Neutrophil (primary cell): ENCODE measurements around the gene RASL11A.

Source experiments
- H3K27ac ChIP-seq: fragments of 200-600 bp; sonication (generic); 2 replicates; pipeline ENCODE4 v1.5.1; 2016; ENCODE audit warnings: mild to moderate bottlenecking, moderate library complexity
- H3K27me3 ChIP-seq: fragments of 200-600 bp; sonication (generic); 2 replicates; pipeline ENCODE4 v1.6.0; 2016; ENCODE audit warnings: mild to moderate bottlenecking
- H3K36me3 ChIP-seq: fragments of 200-600 bp; sonication (generic); 2 replicates; pipeline ENCODE4 v1.5.1; 2017
- H3K4me1 ChIP-seq, 2 experiments: fragments of 200-600 bp in 1 of 2; sonication (generic) in 1 of 2; 1 replicate in 1 of 2; 2 replicates in 1 of 2; pipeline versions ENCODE4 v1.5.1 to v1.6.1; 2013 to 2016; ENCODE audit warnings: low read depth in 1 of 2, low read length in 1 of 2, mild to moderate bottlenecking in 1 of 2, moderate library complexity in 1 of 2; ENCODE audit not compliant: control insufficient read depth in 1 of 2, insufficient read depth in 1 of 2
- H3K4me3 ChIP-seq, 2 experiments: fragments of 200-600 bp in 1 of 2; sonication (generic) in 1 of 2; 1 replicate in 1 of 2; 2 replicates in 1 of 2; pipeline ENCODE4 v1.5.1; 2013 to 2016; ENCODE audit warnings: low read depth in 1 of 2, low read length in 1 of 2, mild to moderate bottlenecking in 1 of 2, moderate library complexity in 1 of 2
- H3K9me3 ChIP-seq: fragments of 200-600 bp; sonication (generic); 2 replicates; pipeline ENCODE4 v1.5.1; 2016
- CTCF ChIP-seq: fragments of 200-600 bp; sonication (generic); IDR thresholded peaks from 2 replicates; pipeline ENCODE4 v1.5.1; 2016; ENCODE audit warnings: antibody characterized with exemption

The RASL11A gene

DNA sequence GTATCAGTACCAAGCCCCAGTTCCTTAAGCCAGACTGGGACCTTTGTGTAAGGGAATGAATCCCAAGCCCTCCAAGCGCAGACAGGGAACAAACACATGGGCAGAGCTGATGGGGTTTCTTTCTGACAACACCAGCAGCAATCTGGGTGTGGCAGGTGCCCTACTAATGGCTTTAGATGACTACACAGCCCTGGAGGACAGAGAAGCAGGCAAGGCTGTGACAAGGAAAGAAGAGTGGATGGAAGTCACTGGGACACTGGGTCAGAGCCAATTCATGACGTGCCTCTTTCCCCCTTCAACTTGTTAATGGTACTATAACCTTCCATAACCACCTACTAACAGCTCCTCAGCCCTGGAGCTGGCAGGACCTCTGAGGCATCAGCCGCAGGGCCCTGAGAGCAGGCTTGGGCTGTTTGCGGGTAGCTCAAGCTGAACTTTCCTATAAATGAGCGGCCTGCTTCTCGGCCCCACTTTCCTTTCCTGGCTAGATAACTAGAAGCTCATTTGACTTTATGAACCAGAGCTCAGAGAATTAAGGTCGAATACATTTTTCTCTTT, 38.9 kb downstream of the RASL11A start:
- no peaks in the 10 kb centered on the region for H3K36me3 ChIP-seq
- no peaks in the 10 kb centered on the region for H3K27me3 ChIP-seq
- H3K9me3 ChIP-seq: no peaks in the 10 kb centered on the region
- no peak overlapping the region for H3K4me3 ChIP-seq
- TF ChIP-seq CTCF: no peak
- H3K27ac ChIP-seq: peak overlapping the region; percentile 81
- peaks cover 56 to 66% of the 10 kb centered on the region in 2 experiments for H3K4me1 ChIP-seq

DNA sequence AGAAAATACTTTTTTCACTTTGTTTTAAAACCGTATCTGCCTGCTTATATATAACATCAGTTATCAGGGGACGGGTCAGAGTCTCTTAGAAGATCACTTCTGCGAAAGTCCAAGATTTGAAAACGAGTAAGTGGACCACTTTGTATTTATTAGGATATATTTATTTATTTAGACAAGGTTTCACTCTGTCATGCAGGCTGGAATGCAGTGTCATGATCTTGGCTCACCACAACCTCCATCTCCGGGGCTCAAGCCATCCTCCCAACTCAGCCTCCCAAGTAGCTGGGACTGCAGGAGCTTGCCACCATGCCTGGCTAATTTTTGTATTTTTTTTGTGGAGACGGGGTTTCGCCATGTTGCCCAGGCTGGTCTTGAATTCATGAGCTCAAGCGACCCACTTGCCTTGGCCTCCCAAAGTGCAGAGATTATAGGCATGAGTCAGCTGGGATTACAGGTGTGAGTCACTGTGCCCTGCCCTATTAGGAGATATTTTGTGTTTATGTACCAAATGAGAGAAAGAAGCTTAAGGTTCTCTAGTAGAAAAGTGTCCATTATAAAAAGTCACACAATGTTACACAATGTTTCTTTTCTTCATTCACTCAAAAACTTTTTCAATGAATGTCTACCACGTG, 39.5 kb downstream of the RASL11A start:
- H3K4me1 ChIP-seq: peaks cover 56 to 66% of the 10 kb centered on the region in 2 experiments
- H3K9me3 ChIP-seq: no peaks in the 10 kb centered on the region
- no peak for TF ChIP-seq CTCF
- H3K4me3 ChIP-seq: no peak overlapping the region
- H3K36me3 ChIP-seq: no peaks in the 10 kb centered on the region
- no peaks in the 10 kb centered on the region for H3K27me3 ChIP-seq
- peak overlapping the region; percentile 81 for H3K27ac ChIP-seq

DNA sequence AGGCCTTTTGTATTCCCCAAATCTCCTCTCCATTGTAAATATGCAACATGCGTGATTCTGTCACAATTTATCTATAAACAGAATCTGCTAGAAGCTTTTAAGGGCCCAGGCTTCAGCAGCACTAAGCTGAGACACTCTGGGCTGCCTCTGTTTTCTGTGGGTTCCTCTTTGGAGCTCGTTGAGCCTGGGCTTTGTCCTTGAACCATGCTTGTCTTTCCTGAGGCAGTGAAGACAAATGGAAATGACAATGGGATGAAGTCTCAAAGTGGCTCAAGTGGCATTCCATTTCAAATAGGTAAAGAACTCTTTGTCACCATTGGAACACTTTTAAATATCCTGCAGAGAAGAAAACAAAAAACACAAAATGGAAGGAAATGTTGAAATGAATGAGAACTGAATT, 40.3 kb downstream of the RASL11A start:
- H3K4me1 ChIP-seq: peaks cover 53 to 66% of the 10 kb centered on the region in 2 experiments

GRCh38 chr13:27311518-27312210, 41.0 kb downstream of the RASL11A start:
- peak overlapping the region; percentile 81 for H3K27ac ChIP-seq
- no peaks in the 10 kb centered on the region for H3K36me3 ChIP-seq
- H3K4me1 ChIP-seq: peaks cover 46 to 59% of the 10 kb centered on the region in 2 experiments
- no peak for TF ChIP-seq CTCF
- peaks cover 1% of the 10 kb centered on the region for H3K27me3 ChIP-seq
- H3K4me3 ChIP-seq: no peak overlapping the region
- no peaks in the 10 kb centered on the region for H3K9me3 ChIP-seq

More for the DNA sequence above, 40.3 kb downstream of the RASL11A start:
- peak overlapping the region; percentile 81 for H3K27ac ChIP-seq
- no peaks in the 10 kb centered on the region for H3K9me3 ChIP-seq
- no peaks in the 10 kb centered on the region for H3K36me3 ChIP-seq
- H3K4me3 ChIP-seq: peak overlapping the region in 1 of 2 experiments; percentile 16
- H3K27me3 ChIP-seq: no peaks in the 10 kb centered on the region
- TF ChIP-seq CTCF: no peak

DNA sequence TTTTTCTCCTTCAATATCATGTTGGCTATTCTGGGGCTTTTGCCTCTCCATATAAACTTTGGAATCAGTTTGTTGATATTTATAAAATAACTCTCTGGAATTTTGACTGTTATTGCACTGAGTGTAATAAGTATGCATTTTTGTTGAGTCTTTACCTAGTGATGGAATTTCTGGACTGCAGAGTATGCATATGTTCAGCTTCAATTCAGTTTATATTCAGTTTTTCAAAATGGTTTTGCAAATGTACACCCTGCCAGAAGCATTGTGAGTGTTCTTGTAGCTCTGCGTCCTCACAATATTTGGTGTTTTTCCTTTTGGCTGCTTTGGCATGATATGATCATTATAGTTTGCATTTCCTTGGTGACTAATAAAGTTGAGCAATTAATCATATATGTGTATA, 43.1 kb downstream of the RASL11A start:
- Histone ChIP-seq H3K4me1 (peaks cover 33 to 42% of the 10 kb centered on the region in 2 experiments), H3K27ac (no peak overlapping the region)
- TF ChIP-seq CTCF: no peak

More for the DNA sequence above, 43.1 kb downstream of the RASL11A start:
- H3K4me3 ChIP-seq: no peak overlapping the region
- H3K36me3 ChIP-seq: no peaks in the 10 kb centered on the region
- no peaks in the 10 kb centered on the region for H3K9me3 ChIP-seq
- peaks cover 5% of the 10 kb centered on the region for H3K27me3 ChIP-seq
